GM18868 (cell line): ENCODE data around the gene KEAP1.

Experiments
- ATAC-seq: cut with Tn5 transposase; IDR thresholded peaks from one replicate; pipeline ENCODE4 v1.9.1; 2021; ENCODE audit warnings: mild to moderate bottlenecking, moderate library complexity; ENCODE audit not compliant: unreplicated experiment

KEAP1 gene

GRCh38 chr19:10525636-10526035 lies 22.5 kb upstream of the KEAP1 start:
- no peak for ATAC-seq

DNA sequence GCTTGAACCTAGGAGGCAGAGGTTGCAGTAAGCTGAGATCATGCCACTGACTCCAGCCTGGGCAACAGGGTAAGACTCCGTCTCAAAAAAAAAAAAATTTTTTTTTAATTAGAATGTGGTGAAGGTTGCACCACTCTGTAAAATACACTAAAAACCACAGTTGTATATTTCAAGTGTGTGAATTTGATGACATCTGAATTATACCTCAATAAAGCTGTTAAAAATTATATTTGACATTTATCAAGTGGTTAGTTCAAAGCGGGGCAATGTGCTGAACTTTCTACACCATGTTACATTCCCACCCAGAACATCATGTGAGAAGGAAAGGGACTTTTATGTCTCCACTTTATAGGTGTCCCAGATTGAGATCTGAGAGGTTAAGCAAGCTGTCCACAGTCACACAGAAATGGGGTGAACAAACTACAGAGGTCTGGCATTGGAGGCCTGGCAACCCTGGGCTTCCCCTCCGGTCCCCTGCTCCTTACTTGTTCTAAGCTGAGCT lies 20.0 kb upstream of the KEAP1 start:
- ATAC-seq: no peak

- ATAC-seq: no peak
Observed at GRCh38 chr19:10521461-10522171, 18.5 kb upstream of the KEAP1 start.

DNA sequence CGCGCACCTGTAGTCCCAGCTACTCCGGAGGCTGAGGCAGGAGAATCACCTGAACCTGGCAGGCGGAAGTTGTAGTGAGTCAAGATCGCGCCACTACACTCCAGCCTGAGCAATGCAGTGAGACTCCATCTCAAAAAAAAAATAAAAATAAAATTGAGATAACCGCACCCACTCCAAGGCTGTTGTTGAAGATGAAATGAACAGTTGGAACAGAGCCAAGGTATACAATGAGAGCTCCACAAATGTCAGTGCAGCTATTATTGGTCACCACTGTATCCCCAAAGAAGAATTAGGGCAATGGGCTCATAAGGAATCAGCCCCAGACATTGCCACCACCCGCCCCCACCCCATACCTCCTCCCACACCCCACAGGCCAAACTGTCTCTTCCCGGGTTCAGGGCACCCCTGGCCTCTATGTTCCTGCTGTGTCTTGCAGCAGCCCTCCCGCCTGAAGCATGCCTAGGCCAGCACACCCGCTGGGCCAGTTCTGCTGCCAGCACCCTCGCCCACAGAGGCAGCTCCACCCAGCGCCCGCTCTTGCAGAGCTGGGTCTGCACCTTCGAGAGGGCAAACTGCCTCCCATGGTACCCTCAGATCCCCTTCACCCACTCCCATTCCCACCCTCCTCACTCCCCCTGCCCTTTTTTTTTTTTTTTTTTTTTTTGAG lies 17.6 kb upstream of the KEAP1 start:
- ATAC-seq: no peak

DNA sequence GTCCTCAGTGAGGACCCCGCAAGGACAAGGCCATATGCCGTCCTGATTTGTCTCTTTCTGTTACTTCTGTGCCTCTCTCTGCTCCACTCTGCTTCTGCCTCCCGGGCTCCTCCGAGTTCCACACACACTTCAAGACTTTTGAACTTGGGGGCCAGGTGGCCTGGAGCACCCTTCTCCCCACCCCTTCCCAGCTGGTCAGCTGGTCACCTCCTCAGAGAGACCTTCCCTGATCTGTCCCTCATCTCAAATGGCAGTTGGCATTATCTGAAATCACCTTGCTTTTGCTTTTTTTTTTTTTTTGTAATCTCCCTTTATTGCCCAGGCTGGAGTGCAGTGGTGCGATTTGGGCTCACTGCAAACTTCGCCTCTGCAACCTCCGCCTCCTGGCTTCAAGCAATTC lies 16.3 kb upstream of the KEAP1 start:
- no peak for ATAC-seq

DNA sequence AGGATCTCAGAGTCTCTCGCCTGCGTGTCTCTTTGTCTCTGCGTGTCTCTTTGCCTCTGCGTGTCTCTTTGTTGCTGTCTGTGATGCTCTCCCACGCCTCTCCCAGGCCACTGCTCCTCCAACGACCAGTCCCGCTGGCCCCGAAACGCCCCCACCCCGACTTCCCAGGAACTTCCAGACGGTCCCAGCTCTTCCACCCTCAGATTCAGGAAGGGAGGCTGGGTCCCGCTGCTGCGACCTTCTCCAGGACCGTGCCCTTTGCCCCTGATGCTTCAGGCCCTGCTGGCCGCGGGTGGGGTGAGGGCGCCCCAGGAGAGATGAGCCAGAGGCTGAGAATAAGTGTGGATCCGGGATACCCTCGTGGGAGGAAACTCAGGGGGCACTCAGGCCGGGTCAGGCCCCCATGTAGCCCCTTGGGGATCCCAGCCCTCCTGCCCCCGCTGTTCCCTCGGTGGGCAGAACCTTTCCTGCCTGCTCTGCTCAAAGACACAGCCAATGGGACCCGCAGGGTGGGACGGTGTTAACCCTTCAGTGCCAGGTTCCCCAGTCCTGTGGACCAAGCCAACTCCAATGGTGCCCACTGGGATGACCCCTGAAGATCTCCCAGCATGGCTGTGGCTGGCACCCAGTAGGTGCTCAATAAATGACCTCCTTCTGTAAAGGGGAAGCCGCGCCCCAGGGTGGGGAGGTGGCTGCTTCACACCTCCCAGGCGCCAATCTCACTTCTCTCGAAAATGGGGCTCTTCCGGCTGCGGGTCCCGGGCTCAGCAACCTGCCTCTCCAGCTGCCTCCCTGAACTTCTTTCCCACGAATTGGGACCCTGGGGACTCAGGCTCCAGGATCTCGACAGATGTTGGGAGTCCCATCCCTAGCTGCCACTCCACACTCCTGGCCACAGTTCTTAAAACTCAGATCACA lies 15.5 kb upstream of the KEAP1 start:
- ATAC-seq: no peak

- no peak for ATAC-seq
Observed at GRCh38 chr19:10517760-10518443, 14.7 kb upstream of the KEAP1 start.

DNA sequence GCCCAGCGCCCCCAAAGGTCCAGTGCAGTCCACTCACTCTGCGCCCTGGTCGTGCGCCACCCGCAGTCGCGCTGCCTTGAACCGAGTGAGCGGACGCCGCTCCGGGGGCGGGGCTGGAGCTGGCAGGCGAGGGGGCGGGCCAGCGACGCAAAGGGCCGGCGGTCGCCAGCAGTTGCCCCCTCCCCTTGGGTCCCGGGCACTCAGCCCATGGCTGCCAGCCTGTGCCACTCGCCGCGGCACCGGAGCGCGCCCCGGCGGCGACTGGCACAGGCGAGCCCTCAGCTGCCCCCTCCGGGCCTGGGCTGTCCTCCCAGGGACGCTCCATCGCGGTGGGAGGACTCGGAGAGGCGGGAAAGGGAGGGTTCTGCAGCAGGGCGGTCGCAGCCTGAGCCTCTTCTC lies 14.2 kb upstream of the KEAP1 start, which contains the start of gene S1PR5:
Gene S1PR5 (minus strand): TSS at position 87 of the 399 bp plus-strand sequence. CDS start 2,436 bp downstream, outside the sequence.
- ATAC-seq: no peak

DNA sequence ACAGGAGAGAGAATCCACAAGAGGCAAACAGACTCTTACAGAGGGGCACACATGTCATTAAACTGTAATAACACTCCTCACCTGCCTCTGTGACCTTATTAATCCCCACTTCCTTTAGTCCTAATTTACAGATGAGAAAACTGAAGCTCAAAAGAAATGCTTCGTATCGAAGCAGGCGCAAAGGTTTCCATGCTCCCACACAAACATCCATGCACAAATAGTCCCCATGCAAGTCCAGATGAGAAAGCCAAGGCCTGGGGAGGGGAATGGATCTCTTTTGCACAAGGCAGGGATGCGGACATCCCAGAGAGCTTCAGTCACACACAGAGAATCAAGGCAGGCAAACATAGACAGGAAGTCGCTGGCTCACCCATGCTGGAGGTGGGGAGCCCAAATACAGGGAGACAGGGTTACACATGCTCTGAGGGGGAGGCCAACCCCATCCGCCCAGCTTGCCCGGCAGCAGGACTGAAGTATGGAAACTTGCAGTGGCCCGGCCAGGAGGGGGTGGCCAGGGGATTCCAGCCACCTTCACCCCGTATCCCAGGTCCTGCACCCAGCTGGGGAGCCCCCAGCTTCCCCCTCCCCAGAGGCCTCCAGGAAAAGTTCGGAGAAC lies 13.6 kb upstream of the KEAP1 start:
- no peak for ATAC-seq

GRCh38 chr19:10516064-10516385 lies 12.9 kb upstream of the KEAP1 start:
- no peak for ATAC-seq

DNA sequence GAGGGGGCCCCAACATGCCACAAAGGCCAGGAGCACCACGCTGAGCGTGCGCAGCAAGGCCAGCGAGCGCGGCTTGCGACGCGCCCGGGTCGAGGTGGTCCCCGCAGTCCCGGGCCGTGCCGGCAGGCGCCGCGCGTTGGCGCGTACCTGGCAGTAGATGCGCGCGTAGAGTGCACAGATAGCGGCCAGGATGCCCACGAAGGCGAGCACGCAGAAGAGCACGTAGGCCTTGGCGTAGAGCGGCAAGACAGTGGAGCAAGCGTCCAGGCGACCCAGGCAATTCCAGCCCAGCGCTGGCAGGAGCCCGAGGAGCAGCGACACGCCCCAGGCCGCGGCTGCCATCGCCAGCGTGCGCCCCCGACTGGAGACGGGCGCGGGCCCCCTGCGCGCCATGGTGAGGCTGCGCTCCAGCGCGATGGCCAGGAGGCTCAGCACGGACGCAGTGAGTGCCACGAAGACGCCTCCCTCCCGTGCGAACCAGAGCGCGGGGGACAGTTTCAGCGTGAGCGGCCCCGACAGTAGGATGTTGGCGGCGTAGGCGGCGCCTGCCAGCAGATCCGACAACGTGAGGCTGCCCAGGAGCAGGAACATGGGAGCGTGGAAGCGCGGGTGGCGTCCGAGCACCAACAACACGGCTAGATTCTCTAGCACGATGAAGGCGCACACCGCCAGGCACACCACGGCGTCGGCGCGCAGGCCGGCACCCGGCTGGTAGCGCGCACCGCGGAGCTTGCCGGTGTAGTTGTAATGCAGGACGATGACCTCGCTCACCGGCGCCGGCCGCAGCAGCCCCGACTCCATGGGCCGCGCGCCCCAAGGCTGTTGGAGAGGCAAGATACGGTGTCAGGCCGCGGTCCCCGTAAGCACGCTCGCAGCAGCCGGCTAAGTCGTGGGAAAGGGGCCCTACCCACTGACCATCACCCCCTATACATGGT lies 11.3 kb upstream of the KEAP1 start:
- no peak for ATAC-seq

GRCh38 chr19:10513223-10513622 lies 10.1 kb upstream of the KEAP1 start:
- no peak for ATAC-seq

- ATAC-seq: no peak
Observed at GRCh38 chr19:10510301-10510802, 7.2 kb upstream of the KEAP1 start.

- no peak for ATAC-seq
Observed at GRCh38 chr19:10508707-10509106, 5.6 kb upstream of the KEAP1 start.

- ATAC-seq: no peak
Observed at GRCh38 chr19:10508036-10508435, 4.9 kb upstream of the KEAP1 start.

DNA sequence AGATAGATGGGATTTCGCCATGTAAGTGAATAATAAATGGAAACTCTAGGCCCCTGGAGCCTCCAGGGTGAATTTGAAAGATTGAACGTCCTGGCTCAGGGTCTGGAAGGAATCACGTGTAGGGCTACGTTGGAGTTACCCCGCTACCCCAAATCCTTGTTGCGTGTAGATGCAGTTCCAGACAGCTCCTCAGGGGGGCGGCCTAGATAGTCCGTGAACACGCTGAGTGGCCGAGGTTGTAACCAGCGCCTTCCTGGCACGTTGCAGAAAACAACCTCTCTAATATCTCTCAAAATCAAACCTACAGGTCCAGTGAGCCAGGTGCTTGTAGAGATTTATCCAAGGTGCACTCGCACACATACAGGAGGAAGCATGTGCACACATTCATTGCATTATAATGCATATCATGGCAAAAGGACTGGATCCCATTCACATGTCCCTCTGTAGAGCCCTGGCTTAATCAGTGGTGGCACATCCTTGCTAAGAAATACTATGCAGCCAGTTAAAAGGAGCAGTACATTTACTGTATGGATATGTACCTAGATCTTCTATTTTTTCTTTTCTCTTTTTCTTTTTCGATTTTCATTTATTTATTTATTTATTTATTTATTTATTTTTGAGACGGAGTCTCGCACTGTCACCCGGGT lies 2.5 kb upstream of the KEAP1 start:
- ATAC-seq: no peak

- peak; percentile 78 for ATAC-seq
Observed at GRCh38 chr19:10502524-10503001, 593 bp downstream of the KEAP1 start.

GRCh38 chr19:10501971-10502523 lies 1.1 kb downstream of the KEAP1 start:
- ATAC-seq: peak; percentile 36
